OCI-LY1 (cell line): ENCODE data around the gene RNF38.

Experiments
- EZH2 ChIP-seq: fragments of 200-600 bp; sonication (generic), shearing (Covaris generic); IDR thresholded peaks from 2 replicates; pipeline ENCODE4 v1.8.0; 2017; ENCODE audit warnings: borderline replicate concordance, mixed run types, mild to moderate bottlenecking, antibody characterized with exemption, low read length, moderate library complexity, mixed read lengths
- TF ChIP-seq, protein P1 (sequence below): fragments of 200-600 bp; sonication (generic), shearing (Covaris generic); IDR thresholded peaks from 2 replicates; pipeline ENCODE4 v1.5.1; 2017; ENCODE audit warnings: mild to moderate bottlenecking, antibody characterized with exemption, low read length, moderate library complexity, mixed read lengths

DNA sequence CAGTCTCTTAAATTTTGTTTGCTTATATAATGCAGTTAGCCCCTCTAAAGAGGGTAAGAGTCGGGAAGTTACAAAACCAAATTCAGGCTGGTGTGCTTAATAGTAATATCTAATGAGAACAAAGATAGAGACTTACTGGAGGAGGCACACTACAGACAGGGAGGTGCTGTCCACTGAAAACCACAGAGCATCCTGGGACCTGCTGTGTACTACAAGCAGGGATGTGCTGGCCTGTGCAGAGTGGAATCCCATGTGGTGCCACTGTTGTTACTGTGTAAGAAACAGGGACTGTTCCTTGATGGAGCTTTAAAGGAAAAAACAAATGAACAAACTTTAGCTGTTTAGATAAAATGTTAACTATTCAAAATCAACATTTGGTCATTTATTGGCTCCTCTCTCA is 42.4 kb downstream of the RNF38 start:
- TF ChIP-seq, protein P1, sequence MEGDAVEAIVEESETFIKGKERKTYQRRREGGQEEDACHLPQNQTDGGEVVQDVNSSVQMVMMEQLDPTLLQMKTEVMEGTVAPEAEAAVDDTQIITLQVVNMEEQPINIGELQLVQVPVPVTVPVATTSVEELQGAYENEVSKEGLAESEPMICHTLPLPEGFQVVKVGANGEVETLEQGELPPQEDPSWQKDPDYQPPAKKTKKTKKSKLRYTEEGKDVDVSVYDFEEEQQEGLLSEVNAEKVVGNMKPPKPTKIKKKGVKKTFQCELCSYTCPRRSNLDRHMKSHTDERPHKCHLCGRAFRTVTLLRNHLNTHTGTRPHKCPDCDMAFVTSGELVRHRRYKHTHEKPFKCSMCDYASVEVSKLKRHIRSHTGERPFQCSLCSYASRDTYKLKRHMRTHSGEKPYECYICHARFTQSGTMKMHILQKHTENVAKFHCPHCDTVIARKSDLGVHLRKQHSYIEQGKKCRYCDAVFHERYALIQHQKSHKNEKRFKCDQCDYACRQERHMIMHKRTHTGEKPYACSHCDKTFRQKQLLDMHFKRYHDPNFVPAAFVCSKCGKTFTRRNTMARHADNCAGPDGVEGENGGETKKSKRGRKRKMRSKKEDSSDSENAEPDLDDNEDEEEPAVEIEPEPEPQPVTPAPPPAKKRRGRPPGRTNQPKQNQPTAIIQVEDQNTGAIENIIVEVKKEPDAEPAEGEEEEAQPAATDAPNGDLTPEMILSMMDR = no peak
- TF ChIP-seq EZH2 = no peak
